ENCODE measurements around the gene RPL39.
A peak's percentile ranks its signal among the peaks of the same experiment; 100 is the strongest.
"Not testable (repeated sequence)": the region's sequence is repeated elsewhere in the genome, so short reads cannot be mapped to it uniquely, and the experiment has no call there.

Gene RPL39

DNA sequence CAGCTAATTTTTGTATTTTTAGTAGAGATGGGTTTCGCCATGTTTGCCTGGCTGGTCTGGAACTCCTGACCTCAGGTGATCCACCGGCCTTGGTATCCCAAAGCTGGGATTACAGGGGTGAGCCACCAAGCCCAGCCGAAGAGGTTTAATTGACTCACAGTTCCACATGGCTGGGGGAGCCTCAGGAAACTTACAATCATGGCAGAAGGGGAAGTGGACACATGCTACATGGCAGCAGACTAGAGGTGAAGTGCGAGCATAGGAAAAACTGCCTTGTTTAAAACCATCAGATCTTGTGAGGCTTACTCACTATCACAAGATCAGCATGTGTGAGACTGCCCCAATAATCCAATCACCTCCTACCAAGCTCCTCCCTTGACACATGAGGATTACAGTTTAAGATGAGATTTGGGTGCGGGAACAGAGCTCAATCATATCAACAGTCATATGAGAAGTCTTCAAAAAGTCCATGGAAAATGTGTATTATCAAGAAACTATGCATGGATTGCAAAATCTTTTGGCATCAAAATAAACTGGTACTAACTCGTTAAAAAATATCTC lies 25.8 kb upstream of the RPL39 start:
- WGBS (ENCODE audit: insufficient coverage): 92% methylated on average over 3 of the region's 6 CpGs
- H3K27me3 ChIP-seq (replicated peaks in 2 of 5; ENCODE audit: control insufficient read depth in 4 of 5, insufficient read depth in 5 of 5, low read length in 4 of 5): no peaks in the 10 kb centered on the region
- no peaks in the 10 kb centered on the region for H3K36me3 ChIP-seq (ENCODE audit: control insufficient read depth in 4 of 4, insufficient read depth in 4 of 4, low read length in 3 of 4)
- no peak overlapping the region for H3K4me3 ChIP-seq (ENCODE audit: control insufficient read depth in 1 of 7, extremely low read depth in 1 of 7, insufficient read depth in 4 of 7, low read depth in 2 of 7, low read length in 6 of 7)
- ChIA-PET CTCF (interaction anchor here (0.9 kb wide), 1 partner anchor 39 kb away, joined by 3 read pairs; no protein-coding TSS in a partner anchor), POLR2A (no interaction called here)
- no peaks in the 10 kb centered on the region for H3K9me3 ChIP-seq (ENCODE audit: control extremely low read depth in 1 of 5, control insufficient read depth in 4 of 5, insufficient read depth in 2 of 5, low read depth in 1 of 5, low read length in 4 of 5)
- H3K4me1 ChIP-seq (ENCODE audit: control extremely low read depth in 1 of 4, control insufficient read depth in 4 of 4, insufficient read depth in 4 of 4, low read length in 3 of 4): peaks cover 0 to 9% (median 4%) of the 10 kb centered on the region in 4 experiments
- no peak overlapping the region for H3K27ac ChIP-seq (ENCODE audit: insufficient read depth in 1 of 2, low read depth in 1 of 2, low read length in 2 of 2, poor library complexity in 1 of 2, severe bottlenecking in 2 of 2)
- DNase-seq: no peak

DNA sequence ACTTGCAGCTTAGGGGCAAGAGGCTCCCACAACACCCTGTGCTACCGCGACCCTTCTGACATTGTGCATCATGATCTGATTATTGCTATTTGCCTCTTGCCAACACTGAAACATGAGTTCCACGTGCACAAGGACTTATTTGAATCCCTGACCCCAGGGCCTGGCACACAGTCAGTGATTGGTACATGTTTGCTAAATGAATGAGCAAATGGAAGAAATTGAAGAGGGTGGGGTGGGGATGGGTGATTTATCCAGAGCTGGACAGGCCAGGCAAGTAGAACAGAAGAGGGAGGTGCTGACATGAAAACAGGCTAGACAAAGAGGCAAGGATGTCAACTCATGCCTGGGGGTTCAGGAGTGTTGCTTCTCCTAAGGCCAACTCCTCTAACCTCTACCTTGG lies 24.9 kb upstream of the RPL39 start:
- CTCF ChIA-PET: interaction anchor here (0.9 kb wide), 1 partner anchor 40 kb away, joined by 3 read pairs; no protein-coding TSS in a partner anchor
- Histone ChIP-seq H3K4me1 (ENCODE audit: control extremely low read depth in 1 of 4, control insufficient read depth in 4 of 4, insufficient read depth in 4 of 4, low read length in 3 of 4) (peaks cover 0 to 3% (median 2%) of the 10 kb centered on the region in 4 experiments), H3K9me3 (ENCODE audit: control extremely low read depth in 1 of 5, control insufficient read depth in 4 of 5, insufficient read depth in 2 of 5, low read depth in 1 of 5, low read length in 4 of 5) (no peaks in the 10 kb centered on the region), H3K36me3 (ENCODE audit: control insufficient read depth in 4 of 4, insufficient read depth in 4 of 4, low read length in 3 of 4) (no peaks in the 10 kb centered on the region), H3K4me3 (ENCODE audit: control insufficient read depth in 1 of 7, extremely low read depth in 1 of 7, insufficient read depth in 4 of 7, low read depth in 2 of 7, low read length in 6 of 7) (no peak overlapping the region), H3K27me3 (replicated peaks in 2 of 5; ENCODE audit: control insufficient read depth in 4 of 5, insufficient read depth in 5 of 5, low read length in 4 of 5) (no peaks in the 10 kb centered on the region), H3K27ac (ENCODE audit: insufficient read depth in 1 of 2, low read depth in 1 of 2, low read length in 2 of 2, poor library complexity in 1 of 2, severe bottlenecking in 2 of 2) (no peak overlapping the region)
- DNase-seq: no peak
- POLR2A ChIA-PET: no interaction called here
- 82% methylated on average over 3 of the region's 3 CpGs for WGBS (ENCODE audit: insufficient coverage)

DNA sequence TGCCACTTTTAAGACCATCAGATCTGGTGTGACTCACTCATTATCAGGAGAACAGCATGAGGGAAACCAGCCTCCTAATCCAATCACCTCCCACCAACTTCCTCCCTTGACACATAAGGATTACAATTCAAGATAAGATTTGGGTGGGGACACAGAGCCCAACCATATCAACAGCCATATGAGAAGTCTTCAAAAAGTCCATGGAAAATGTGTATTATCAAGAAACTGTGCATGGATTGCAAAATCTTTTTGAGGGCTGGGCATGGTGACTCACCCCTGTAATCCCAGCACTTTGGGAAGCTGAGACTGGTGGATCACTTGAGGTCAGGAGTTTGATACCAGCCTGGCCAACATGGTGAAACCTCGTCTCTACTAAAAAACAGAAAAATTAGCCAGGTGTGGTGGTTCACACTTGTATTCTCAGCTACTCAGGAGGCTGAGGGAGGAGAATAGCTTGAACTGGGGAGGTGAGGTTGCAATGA lies 17.8 kb upstream of the RPL39 start:
- peak in 2 of 3 donors; percentile 40 to 58 for DNase-seq
- Histone ChIP-seq H3K4me1 (ENCODE audit: control extremely low read depth in 1 of 4, control insufficient read depth in 4 of 4, insufficient read depth in 4 of 4, low read length in 3 of 4) (no peaks in the 10 kb centered on the region), H3K4me3 (ENCODE audit: control insufficient read depth in 1 of 7, extremely low read depth in 1 of 7, insufficient read depth in 4 of 7, low read depth in 2 of 7, low read length in 6 of 7) (no peak overlapping the region), H3K27me3 (replicated peaks in 2 of 5; ENCODE audit: control insufficient read depth in 4 of 5, insufficient read depth in 5 of 5, low read length in 4 of 5) (no peaks in the 10 kb centered on the region), H3K36me3 (ENCODE audit: control insufficient read depth in 4 of 4, insufficient read depth in 4 of 4, low read length in 3 of 4) (no peaks in the 10 kb centered on the region), H3K27ac (ENCODE audit: insufficient read depth in 1 of 2, low read depth in 1 of 2, low read length in 2 of 2, poor library complexity in 1 of 2, severe bottlenecking in 2 of 2) (no peak overlapping the region), H3K9me3 (ENCODE audit: control extremely low read depth in 1 of 5, control insufficient read depth in 4 of 5, insufficient read depth in 2 of 5, low read depth in 1 of 5, low read length in 4 of 5) (peaks cover 0 to 3% (median 0%) of the 10 kb centered on the region in 5 experiments)
- ChIA-PET POLR2A (no interaction called here), CTCF (no interaction called here)
- 83% methylated on average over 1 of the region's 1 CpG for WGBS (ENCODE audit: insufficient coverage)

DNA sequence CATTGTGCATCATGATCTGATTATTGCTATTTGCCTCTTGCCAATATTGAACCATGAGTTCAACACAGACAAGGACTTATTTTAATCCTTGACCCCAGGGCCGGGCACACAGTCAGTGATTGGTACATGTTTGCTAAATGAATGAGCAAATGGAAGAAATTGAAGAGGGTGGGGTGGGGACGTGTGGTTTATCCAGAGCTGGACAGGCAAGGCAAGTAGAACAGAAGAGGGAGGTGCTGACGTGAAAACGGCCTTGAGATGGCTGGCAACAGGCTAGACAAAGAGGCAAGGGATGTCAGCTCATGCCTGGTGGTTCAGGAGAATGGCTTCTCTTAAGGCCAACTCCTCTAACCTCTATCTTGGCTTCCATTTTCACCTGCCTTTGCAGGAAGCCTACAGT lies 17.0 kb upstream of the RPL39 start:
- H3K4me1 ChIP-seq (ENCODE audit: control extremely low read depth in 1 of 4, control insufficient read depth in 4 of 4, insufficient read depth in 4 of 4, low read length in 3 of 4); CTCF ChIA-PET; H3K27ac ChIP-seq (ENCODE audit: insufficient read depth in 1 of 2, low read depth in 1 of 2, low read length in 2 of 2, poor library complexity in 1 of 2, severe bottlenecking in 2 of 2); H3K9me3 ChIP-seq (ENCODE audit: control extremely low read depth in 1 of 5, control insufficient read depth in 4 of 5, insufficient read depth in 2 of 5, low read depth in 1 of 5, low read length in 4 of 5); H3K4me3 ChIP-seq (ENCODE audit: control insufficient read depth in 1 of 7, extremely low read depth in 1 of 7, insufficient read depth in 4 of 7, low read depth in 2 of 7, low read length in 6 of 7); H3K36me3 ChIP-seq (ENCODE audit: control insufficient read depth in 4 of 4, insufficient read depth in 4 of 4, low read length in 3 of 4); POLR2A ChIA-PET; DNase-seq; H3K27me3 ChIP-seq (replicated peaks in 2 of 5; ENCODE audit: control insufficient read depth in 4 of 5, insufficient read depth in 5 of 5, low read length in 4 of 5): not testable (repeated sequence)
- no CpG with 5 or more reads among the region's 4 CpGs for WGBS (ENCODE audit: insufficient coverage)

DNA sequence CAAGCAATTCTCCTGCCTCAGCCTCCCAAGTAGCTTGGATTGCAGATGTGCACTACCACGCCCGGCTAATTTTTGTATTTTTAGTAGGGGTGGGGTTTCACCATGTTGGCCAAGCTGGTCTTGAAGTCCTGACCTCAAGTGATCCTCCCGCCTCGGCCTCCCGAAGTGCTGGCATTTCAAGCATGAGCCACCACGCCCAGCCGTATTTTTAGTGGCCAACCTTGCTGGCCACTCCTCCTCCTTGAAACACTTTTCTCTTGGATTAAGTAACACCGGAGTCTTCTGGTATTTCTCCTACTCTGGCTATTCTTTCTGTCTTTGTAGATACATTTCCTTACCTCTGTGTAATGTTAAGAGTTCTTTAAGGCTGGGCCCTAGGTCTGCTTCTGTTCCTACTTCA lies 11.1 kb upstream of the RPL39 start:
- Histone ChIP-seq H3K9me3 (ENCODE audit: control extremely low read depth in 1 of 5, control insufficient read depth in 4 of 5, insufficient read depth in 2 of 5, low read depth in 1 of 5, low read length in 4 of 5) (no peaks in the 10 kb centered on the region), H3K4me1 (ENCODE audit: control extremely low read depth in 1 of 4, control insufficient read depth in 4 of 4, insufficient read depth in 4 of 4, low read length in 3 of 4) (no peaks in the 10 kb centered on the region), H3K27me3 (replicated peaks in 2 of 5; ENCODE audit: control insufficient read depth in 4 of 5, insufficient read depth in 5 of 5, low read length in 4 of 5) (no peaks in the 10 kb centered on the region), H3K27ac (ENCODE audit: insufficient read depth in 1 of 2, low read depth in 1 of 2, low read length in 2 of 2, poor library complexity in 1 of 2, severe bottlenecking in 2 of 2) (no peak overlapping the region), H3K4me3 (ENCODE audit: control insufficient read depth in 1 of 7, extremely low read depth in 1 of 7, insufficient read depth in 4 of 7, low read depth in 2 of 7, low read length in 6 of 7) (no peak overlapping the region), H3K36me3 (ENCODE audit: control insufficient read depth in 4 of 4, insufficient read depth in 4 of 4, low read length in 3 of 4) (no peaks in the 10 kb centered on the region)
- WGBS (ENCODE audit: insufficient coverage): 100% methylated on average over 5 of the region's 8 CpGs
- ChIA-PET CTCF (no interaction called here), POLR2A (no interaction called here)
- DNase-seq: no peak

DNA sequence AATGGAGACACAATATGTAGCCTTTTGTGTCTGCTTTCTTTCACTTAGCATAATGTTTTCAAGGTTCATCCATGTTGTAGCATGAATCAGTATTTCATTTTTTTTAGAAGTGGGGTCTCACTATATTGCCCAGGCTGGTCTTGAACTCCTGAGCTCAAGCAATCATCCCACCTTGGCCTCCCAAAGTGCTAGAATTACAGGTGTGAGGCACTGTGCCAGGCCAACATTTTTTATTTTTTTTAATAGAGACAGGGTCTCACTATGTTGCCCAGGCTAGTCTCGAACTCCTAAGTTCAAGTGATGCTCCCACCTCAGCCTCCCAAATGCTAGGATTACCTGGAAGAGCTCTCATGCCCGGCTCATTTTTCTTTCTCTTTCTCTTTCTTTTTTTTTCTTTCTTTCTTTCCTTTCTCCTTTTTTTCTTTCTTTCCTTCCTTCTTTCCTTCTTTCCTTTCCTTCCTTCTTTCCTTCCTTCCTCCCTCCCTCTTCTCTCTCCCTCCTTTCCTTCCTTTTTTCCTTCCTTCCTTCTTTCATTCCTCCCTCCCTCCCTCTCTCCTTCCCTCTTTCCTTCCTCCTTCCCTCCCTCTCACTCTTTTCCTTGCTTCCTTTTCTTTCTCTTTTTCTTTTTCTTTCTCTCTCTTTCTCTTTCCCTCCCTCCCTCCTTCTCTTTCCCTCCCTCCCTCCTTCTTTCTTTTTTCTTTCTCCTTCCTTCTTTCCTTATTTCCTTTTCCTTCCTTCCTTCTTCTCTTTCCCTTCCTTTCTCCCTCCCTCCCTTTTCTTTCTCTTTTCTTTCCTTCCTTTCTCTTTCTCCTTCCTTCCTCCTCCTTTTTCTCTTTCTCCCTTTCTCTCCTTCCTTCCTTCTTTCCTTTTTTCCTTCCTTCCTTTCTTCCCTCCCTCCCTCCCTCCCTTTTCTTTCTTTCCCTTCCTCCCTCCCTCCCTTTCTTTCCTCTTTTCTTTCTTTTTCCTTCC lies 10.1 kb upstream of the RPL39 start:
- WGBS (ENCODE audit: insufficient coverage): 89% methylated on average over 2 of the region's 2 CpGs
- Histone ChIP-seq H3K4me3 (ENCODE audit: control insufficient read depth in 1 of 7, extremely low read depth in 1 of 7, insufficient read depth in 4 of 7, low read depth in 2 of 7, low read length in 6 of 7) (no peak overlapping the region), H3K27me3 (replicated peaks in 2 of 5; ENCODE audit: control insufficient read depth in 4 of 5, insufficient read depth in 5 of 5, low read length in 4 of 5) (no peaks in the 10 kb centered on the region), H3K4me1 (ENCODE audit: control extremely low read depth in 1 of 4, control insufficient read depth in 4 of 4, insufficient read depth in 4 of 4, low read length in 3 of 4) (no peaks in the 10 kb centered on the region), H3K9me3 (ENCODE audit: control extremely low read depth in 1 of 5, control insufficient read depth in 4 of 5, insufficient read depth in 2 of 5, low read depth in 1 of 5, low read length in 4 of 5) (no peaks in the 10 kb centered on the region), H3K36me3 (ENCODE audit: control insufficient read depth in 4 of 4, insufficient read depth in 4 of 4, low read length in 3 of 4) (no peaks in the 10 kb centered on the region), H3K27ac (ENCODE audit: insufficient read depth in 1 of 2, low read depth in 1 of 2, low read length in 2 of 2, poor library complexity in 1 of 2, severe bottlenecking in 2 of 2) (no peak overlapping the region)
- no peak for DNase-seq
- CTCF ChIA-PET: no interaction called here
- POLR2A ChIA-PET: no interaction called here

DNA sequence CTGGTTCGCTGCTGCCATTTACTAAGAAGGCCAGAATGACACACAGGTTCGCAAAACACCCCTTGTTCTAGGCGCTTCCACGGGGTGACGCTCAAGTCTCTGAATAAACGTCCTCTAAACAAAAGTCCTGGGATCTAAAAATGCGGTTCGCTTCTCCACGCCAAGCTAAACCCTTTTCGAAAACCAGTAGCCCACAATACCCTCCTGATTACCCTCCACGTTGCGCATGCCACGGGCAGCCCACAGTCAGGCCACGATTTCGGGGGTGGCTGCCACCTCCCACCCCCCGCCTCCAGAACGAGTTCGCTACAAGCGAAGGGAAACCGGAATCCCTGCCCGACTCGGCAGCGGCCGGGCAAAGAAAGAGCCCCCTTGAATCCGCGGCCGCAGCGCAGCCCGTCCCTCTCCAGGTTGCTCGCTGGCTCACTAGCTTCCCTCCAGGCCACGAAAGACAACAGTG lies 423 bp downstream of the RPL39 start:
- CTCF ChIA-PET: interaction anchor here (0.6 to 1.2 kb wide), 4 partner anchors 9 to 89 kb away, joined by 3 to 4 read pairs (median 4); no protein-coding TSS in a partner anchor
- Histone ChIP-seq H3K27ac (ENCODE audit: insufficient read depth in 1 of 2, low read depth in 1 of 2, low read length in 2 of 2, poor library complexity in 1 of 2, severe bottlenecking in 2 of 2) (peak overlapping the region; percentile 88 to 94), H3K36me3 (ENCODE audit: control insufficient read depth in 4 of 4, insufficient read depth in 4 of 4, low read length in 3 of 4) (peaks cover 2 to 28% (median 12%) of the 10 kb centered on the region in 4 experiments), H3K27me3 (replicated peaks in 2 of 5; ENCODE audit: control insufficient read depth in 4 of 5, insufficient read depth in 5 of 5, low read length in 4 of 5) (peaks cover 0 to 2% (median 0%) of the 10 kb centered on the region in 5 experiments), H3K4me1 (ENCODE audit: control extremely low read depth in 1 of 4, control insufficient read depth in 4 of 4, insufficient read depth in 4 of 4, low read length in 3 of 4) (peaks cover 5 to 34% (median 21%) of the 10 kb centered on the region in 4 experiments), H3K9me3 (ENCODE audit: control extremely low read depth in 1 of 5, control insufficient read depth in 4 of 5, insufficient read depth in 2 of 5, low read depth in 1 of 5, low read length in 4 of 5) (no peaks in the 10 kb centered on the region), H3K4me3 (ENCODE audit: control insufficient read depth in 1 of 7, extremely low read depth in 1 of 7, insufficient read depth in 4 of 7, low read depth in 2 of 7, low read length in 6 of 7) (peak overlapping the region; percentile 62 to 92 (median 82))
- POLR2A ChIA-PET: interaction anchor here (0.6 to 1.3 kb wide), 4 partner anchors 37 to 185 kb away, joined by 3 to 10 read pairs (median 4); partner anchors contain the start of genes NDUFA1, NKRF and RNF113A
- peak; percentile 40 to 66 (median 54) for DNase-seq
- WGBS (ENCODE audit: insufficient coverage): 45% methylated on average over 27 of the region's 31 CpGs

All from common myeloid progenitor, CD34-positive (primary cell).